ENCODE measurements around the gene CLIC6.
A peak's percentile ranks its signal among the peaks of the same experiment; 100 is the strongest.
"Not testable (repeated sequence)": the region's sequence is repeated elsewhere in the genome, so short reads cannot be mapped to it uniquely, and the experiment has no call there.

CLIC6 gene

GRCh38 chr21:34693192-34693810, 24.5 kb downstream of the CLIC6 start:
- peak in 1 of 2 experiments; percentile 16 for DNase-seq

- DNase-seq, result no peak
Observed at GRCh38 chr21:34695434-34695833, 26.6 kb downstream of the CLIC6 start.

DNA sequence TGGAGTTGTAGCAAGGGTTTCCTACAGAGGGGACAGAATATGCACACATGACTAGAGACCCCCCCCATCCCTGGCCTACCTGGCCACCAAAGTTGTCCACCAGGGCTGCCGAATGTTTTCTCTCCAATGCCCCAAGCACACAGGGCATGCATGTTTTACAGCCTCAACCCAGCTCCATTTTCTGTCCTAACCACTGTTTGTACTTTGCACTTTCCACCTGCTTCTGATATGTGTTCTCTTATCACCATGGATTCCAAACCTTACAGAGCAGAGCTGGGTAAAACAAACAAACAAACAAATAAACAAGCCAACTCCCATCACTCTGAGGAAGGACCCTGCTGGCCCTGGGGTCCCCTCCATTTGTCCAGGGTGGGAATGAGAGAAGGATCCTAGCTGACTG, 27.3 kb downstream of the CLIC6 start:
- DNase-seq, result no peak

DNA sequence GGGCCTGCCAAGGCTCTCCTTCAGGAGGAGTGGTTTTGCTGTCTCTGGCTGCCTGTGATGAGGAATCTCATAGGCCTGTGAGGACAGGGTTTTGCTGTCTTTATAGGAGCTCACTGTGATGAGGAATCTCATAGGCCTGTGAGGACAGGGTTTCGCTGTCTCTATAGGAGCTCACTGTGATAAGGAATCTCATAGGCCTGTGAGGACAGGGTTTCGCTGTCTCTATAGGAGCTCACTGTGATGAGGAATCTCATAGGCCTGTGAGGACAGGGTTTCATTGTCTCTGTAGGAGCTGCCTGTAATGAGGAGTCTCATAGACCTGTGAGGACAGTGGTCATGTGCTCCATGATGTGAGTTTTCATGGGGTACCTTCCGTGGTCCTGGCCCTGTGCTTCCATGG, 29.0 kb downstream of the CLIC6 start:
- DNase-seq, result no peak

DNA sequence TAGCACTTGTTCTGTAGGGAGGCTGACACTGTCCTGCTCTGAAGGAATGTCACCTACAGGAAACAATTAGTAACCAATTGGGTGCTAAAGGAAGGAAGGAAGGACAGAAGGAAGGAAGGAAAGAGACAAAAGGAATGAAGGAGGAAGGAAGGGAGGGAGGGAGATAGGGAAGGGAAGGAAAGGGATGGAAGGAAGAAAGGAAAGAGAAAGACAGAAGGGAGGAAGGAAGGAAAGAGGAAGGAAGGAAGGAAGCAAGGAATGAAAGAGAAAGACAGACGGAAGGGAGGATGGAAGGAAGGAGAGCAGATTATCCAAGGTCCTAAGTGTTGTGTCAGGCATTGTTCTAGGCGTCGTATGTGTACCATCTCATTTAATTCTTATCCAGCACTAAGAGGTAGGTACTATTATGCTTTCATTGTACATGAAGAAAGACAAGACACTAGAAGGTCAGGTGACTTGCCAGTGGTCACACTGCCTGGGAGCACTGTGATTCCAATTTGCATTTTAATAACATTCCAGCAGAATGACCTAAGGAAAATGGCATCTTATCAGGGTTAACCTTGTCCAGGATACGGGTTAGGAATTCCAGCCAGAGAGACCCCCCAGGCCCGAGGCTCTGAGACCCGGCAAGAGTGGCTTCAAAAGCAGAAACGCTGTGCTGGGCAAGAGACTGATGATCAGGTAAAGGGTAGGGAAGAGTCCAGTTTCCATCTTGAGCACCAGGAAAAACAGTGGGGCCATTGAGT, 29.6 kb downstream of the CLIC6 start:
- DNase-seq, result no peak

DNA sequence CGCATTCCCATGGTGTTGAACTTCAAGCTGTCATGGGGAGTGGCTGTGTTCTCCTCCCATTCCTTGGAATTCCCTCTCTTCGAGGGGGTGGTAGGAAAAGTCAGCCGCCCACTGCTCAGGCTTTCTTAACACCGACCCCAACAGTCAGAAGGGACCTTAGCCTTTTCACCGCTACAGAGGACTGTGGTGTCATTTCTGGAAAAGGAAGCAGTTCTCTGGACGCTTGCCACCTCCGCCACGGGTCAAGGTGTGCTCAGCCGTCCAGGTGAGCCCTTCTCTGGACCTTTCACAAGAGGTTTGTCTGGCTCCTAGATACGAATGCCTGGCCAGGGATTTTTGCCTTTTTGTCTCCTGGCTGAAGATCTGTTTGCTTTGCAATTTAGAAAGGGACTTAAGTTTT, 31.8 kb downstream of the CLIC6 start:
- DNase-seq, result no peak

- no peak for DNase-seq
Observed at GRCh38 chr21:34701726-34702125, 32.9 kb downstream of the CLIC6 start.

DNA sequence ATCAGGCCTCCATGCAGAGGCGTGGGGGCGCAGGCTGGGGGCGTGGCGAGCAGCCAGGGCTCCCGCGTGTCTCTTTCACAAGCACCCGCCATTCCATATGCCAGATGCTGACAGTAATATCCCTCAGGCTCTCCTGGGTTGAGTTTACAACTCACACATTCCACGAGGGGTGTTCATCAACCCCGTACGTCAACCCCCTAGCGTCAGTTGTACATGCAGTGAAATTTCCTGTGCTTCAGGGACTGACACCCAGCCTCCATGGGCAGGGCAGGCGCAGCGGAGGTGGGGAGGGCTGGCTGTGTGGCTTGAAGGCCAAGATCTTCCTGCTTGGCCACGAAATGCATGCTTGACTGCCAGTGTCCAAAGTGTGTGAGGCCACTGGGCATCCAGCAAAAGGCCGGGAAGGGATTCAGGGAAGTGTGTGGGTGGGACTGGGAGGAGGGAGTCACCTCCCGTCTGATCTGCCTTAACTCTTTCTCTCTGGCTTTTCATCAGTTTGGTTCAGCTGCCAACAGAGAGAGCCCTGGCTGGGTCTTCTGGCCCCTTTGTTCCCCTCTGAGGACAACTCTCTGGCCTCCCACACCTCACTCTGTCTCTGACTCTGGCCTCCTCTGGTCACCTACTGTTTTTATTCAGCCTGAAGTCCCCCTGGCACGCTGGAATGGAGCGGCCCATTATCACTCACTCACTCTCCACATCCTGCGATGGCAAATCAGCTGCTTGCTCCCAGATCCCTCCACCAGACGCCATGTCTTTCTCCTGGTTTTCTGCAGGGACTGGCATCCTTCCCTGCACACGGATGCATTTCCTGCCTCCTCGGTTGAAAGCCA, 33.8 kb downstream of the CLIC6 start:
- DNase-seq, result no peak

- DNase-seq, result no peak
Observed at GRCh38 chr21:34703571-34703970, 34.8 kb downstream of the CLIC6 start.

DNA sequence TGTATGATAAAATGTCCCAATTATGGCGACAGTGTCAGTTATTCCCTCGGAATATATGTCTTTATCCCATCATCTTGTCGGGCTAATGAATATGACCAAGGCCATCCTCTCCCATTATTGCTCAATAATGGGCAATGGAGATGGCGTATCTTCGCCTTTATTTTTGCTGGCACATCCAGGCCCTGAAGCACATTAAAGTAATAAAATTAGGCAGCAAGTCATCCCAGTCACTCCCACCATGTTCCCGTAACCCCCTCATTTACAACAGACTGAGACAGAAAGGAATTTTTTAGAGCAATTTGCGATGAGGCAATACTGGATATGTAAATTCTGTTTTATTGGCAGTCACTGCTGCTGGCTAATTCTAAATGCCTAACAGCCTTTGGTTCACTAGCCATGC, 35.3 kb downstream of the CLIC6 start:
- no peak for DNase-seq

DNA sequence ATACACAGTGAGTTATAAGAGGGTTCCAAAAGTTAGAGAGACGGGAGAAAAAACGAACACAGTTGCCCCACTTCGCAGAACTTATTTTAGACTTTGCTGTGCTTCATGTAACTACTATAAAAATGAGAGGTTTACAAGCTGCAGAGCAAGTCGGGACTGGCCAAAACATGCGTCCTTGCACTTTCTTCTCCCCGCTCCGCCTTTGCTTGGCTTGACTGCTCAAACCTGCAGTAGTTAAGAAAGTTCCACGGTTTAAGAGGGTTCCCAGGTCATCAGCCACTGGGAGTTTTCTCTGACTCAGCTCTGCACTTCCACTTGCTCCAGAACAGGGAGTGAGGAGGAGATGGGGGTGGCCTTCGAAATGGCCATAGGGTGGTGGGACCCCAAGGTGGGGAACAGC, 36.2 kb downstream of the CLIC6 start:
- no peak for DNase-seq

- no peak for DNase-seq
Observed at GRCh38 chr21:34706337-34706736, 37.5 kb downstream of the CLIC6 start.

- DNase-seq, result no peak
Observed at GRCh38 chr21:34707876-34708325, 39.1 kb downstream of the CLIC6 start.

- no peak for DNase-seq
Observed at GRCh38 chr21:34713621-34714020, 44.8 kb downstream of the CLIC6 start.

GRCh38 chr21:34715518-34715917, 46.7 kb downstream of the CLIC6 start:
- DNase-seq, result no peak

DNA sequence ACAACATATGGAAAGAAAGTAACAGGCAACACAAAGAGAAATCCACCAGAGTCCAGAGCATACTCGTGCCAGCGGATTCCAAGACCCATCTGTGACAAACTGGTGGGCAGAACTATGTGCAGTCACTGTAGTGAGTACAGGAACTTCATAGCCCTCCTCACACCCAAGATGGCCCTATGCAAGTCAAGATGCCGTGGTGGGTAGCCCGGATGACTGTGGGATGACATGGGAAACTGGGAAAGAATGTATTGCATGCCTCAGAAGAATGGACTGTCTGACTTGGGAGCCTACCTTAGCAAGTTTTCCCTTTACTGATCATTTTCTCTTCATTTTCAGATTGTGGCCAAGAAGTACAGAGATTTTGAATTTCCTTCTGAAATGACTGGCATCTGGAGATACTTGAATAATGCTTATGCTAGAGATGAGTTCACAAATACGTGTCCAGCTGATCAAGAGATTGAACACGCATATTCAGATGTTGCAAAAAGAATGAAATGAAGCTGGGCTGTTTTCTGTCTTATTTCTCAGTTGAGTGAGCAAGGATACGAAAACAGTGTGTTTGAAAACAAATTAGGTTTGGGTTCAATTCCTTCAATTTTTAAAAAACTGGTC, 47.3 kb downstream of the CLIC6 start:
- DNase-seq, result no peak

DNA sequence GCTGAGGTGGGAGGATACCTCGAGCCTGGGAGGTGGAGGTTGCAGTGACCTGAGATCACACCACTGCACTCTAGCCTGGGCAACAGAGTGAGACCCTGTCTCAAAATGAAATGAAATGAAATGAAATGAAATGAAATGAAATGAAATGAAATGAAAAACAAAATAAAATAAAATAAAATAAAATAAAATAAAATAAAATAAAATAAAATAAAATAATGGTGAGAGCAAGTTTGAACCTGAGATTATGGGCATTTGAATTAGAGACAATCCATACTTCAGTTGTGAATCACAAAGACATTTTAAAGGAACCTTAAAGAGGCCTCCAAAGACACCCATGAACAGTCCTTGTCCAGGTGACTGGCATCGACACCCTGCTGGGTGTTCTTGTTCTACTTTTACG, 49.7 kb downstream of the CLIC6 start:
- not testable (repeated sequence) for DNase-seq

DNA sequence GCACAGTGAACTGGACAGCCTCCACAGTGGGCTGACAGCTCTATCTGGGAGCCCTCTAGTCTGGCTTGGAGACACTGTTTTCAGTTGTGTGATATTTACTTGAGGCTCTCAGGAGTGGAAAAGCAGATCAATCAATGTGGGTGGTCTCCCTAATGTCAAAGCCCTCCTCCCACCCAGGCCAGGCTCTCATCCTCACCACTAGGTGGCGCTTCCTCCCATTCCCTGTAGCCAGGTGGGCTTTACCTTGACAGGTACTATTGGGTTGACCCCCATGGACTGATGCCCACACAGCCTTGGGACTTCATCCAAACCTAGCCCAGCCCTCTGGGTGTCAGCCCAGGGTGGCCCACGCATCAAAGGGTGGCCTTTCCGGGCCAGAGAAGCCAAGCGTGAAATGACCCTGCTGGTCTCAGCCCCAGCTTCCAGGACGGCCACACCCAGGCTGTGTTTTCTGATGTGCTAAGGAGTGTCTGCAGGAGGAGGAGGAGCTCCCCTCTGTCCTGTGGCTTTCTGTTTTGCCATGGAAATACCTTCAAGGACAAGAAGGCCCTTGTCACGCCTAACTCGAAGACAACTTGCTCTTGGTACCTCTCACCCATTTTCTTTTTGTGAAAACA, 54.0 kb downstream of the CLIC6 start:
- DNase-seq, result no peak

- DNase-seq, result no peak
Observed at GRCh38 chr21:34724131-34724856, 55.5 kb downstream of the CLIC6 start.

DNA sequence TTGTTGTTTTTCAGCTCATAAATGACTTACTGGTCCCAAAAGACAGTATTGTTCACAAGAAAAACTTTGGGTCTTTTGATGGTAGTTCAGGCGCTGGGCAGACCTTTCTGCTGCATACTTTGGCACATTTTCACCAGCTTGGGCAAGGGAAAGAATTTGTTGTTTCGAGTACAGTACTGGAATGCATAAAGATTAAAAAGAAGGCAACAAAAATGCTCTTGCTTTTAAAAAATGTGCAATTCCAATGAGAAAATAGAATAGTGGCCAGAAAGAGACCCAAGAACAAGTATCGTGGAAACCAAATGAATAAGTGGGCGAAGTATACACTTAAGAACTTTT, 56.0 kb downstream of the CLIC6 start:
- DNase-seq, result no peak

GRCh38 chr21:34726627-34727337, 58.0 kb downstream of the CLIC6 start:
- no peak for DNase-seq

DNA sequence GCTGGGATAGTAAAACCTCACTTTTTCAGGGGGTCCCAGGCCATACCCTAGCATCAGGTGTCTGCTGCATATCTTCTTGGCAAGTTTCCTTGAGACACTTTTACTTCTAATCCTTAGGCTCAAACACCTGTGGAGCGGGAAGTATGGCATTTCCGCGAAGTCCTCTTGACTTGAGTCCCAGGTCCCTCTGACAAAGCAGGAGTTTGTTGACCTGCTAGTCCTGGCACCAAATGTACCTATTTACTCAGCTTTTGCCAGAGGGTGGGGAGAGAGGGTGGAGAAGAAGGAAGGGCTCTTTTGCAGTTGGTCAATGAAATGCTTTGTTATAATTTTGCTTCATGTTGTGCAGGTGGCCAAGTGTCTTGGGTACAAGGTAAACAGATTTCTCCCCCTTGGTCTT, 59.7 kb downstream of the CLIC6 start:
- no peak for DNase-seq
